Retinal pigment epithelial cell (primary cell): ENCODE results near the gene SLC10A3.

Source experiments
- DNase-seq: peaks from one replicate; pipeline ENCODE4 v3.0.0-alpha.2; 2010; ENCODE audit warnings: low read depth
- H3K4me3 ChIP-seq: 2 replicates; pipeline ENCODE4 v1.5.1; 2011; ENCODE audit warnings: mild to moderate bottlenecking, low read length, control low read depth, moderate library complexity
- TF ChIP-seq, protein P1 (sequence below): conservative IDR thresholded peaks from 2 replicates; pipeline ENCODE4 v1.5.1; 2011; ENCODE audit warnings: low read depth, low read length, control low read depth, inconsistent platforms

Gene SLC10A3

GRCh38 chrX:154462396-154462795 is 28.0 kb downstream of the SLC10A3 start:
- H3K4me3 ChIP-seq: no peak overlapping the region
- TF ChIP-seq, protein P1, sequence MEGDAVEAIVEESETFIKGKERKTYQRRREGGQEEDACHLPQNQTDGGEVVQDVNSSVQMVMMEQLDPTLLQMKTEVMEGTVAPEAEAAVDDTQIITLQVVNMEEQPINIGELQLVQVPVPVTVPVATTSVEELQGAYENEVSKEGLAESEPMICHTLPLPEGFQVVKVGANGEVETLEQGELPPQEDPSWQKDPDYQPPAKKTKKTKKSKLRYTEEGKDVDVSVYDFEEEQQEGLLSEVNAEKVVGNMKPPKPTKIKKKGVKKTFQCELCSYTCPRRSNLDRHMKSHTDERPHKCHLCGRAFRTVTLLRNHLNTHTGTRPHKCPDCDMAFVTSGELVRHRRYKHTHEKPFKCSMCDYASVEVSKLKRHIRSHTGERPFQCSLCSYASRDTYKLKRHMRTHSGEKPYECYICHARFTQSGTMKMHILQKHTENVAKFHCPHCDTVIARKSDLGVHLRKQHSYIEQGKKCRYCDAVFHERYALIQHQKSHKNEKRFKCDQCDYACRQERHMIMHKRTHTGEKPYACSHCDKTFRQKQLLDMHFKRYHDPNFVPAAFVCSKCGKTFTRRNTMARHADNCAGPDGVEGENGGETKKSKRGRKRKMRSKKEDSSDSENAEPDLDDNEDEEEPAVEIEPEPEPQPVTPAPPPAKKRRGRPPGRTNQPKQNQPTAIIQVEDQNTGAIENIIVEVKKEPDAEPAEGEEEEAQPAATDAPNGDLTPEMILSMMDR: no peak
- DNase-seq: no peak

DNA sequence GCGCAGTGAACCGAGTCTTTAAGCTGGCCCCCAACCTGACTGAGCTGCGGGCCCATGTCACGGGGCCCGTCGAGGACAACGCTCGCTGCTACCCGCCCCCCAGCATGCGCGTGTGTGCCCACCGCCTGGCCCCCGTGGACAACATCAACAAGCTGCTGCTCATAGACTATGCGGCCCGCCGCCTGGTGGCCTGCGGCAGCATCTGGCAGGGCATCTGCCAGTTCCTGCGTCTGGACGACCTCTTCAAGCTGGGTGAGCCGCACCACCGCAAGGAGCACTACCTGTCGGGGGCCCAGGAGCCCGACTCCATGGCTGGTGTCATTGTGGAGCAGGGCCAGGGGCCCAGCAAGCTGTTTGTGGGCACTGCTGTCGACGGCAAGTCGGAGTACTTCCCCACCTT is 30.1 kb downstream of the SLC10A3 start:
- H3K4me3 ChIP-seq: no peak overlapping the region
- TF ChIP-seq, protein P1: no peak
- no peak for DNase-seq

DNA sequence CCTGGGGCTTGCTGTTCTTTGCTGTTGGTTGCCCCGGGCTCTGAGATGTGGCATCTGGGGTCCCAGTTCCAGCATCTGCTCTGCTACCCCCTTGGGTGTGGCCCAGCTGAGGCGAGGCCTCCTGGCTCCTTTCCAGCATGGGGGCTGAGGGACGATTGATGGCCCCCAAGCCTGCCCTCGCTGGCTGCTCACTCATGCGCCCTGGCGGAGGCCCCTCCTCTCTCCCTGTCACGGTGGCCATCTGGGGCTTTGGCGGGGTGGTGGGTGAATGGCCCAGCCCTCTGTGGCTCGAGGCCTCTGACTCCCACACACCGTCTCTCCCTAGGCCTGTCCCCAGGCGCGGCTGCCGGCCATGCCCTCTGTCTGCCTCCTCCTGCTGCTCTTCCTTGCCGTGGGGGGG is 30.6 kb downstream of the SLC10A3 start:
- H3K4me3 ChIP-seq: peak overlapping the region; percentile 65
- DNase-seq: no peak
- TF ChIP-seq, protein P1: no peak

DNA sequence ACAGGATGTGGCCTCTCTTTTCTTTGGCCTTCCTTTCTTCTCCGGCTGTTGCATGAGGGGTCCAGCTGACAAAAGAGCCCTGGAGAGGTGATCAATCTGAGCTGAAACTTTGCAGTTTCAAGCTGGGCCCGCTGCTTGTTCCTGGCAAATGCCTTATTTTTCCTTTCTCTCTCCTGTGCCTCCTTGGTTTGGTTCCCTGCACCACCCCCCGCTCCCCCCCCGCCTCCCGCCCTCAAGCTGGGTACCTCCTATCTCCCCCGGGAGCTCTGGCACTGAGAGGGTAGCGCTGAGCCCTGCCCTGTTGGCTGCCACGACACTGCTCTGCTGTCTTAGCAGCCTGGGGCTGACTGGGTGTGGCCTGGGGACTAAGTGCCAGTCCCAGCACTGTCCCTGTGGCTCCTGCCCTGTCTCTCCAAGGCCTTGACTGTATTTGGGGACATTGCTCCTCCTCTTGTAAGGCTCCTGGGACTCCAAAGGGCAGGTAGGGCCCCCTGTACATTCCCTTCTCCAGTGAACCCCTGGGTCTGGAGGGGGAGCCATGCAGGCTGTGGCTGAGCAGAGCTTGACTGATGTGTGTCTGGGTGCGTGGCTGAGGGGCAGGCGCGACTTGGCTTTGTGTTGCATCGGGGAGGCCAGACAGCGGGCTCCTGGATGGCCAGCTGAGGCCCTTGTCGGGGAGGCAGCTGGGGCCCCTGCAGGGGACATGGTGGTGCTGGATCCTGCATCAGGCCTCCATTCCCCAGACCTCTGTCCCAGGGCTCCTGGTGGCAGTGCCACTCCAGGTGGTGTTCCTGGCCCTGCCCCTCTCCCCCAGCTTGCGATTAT is 31.3 kb downstream of the SLC10A3 start:
- peak overlapping the region; percentile 65 for H3K4me3 ChIP-seq
- DNase-seq: no peak
- TF ChIP-seq, protein P1: no peak

GRCh38 chrX:154458116-154458953 is 32.1 kb downstream of the SLC10A3 start, which contains the start of gene PLXNA3:
TSS of gene PLXNA3 (plus strand) at chrX:154458281. CDS start at chrX:154460184, 1,903 bp downstream.
- no peak for DNase-seq
- H3K4me3 ChIP-seq: peak within 1 kb of the TSS; percentile 65
- TF ChIP-seq, protein P1: no peak

- H3K4me3 ChIP-seq: peak overlapping the region; percentile 44
- DNase-seq: no peak
- TF ChIP-seq, protein P1: no peak
Measured at GRCh38 chrX:154457491-154458115, 32.8 kb downstream of the SLC10A3 start.
